ENCODE measurements around the gene TBX6.

GRCh38 chr16:30064729-30065101 is 27.0 kb downstream of the TBX6 start:
- no peak for TF ChIP-seq POLR2A (IDR thresholded peaks at IDR 0.05)
- no peak for TF ChIP-seq CTCF (IDR thresholded peaks at IDR 0.05 in 8 of 11, conservative IDR thresholded peaks at IDR 0.05 in 3 of 11)
